ENCODE data around the gene AK5.

GRCh38 chr1:77424236-77424635 lies 142.4 kb downstream of the AK5 start:
- TF ChIP-seq CTCF (conservative IDR thresholded peaks at IDR 0.05 in 1 of 2, IDR thresholded peaks at IDR 0.05 in 1 of 2; ENCODE audit: extremely low read depth in 1 of 2, insufficient read depth in 1 of 2, low read depth in 1 of 2, low read length in 2 of 2) (no peak), EZH2 (IDR thresholded peaks at IDR 0.05; ENCODE audit: borderline replicate concordance, low read length) (no peak)

Measured in mammary epithelial cell (primary cell).